AG04450 (cell line): ENCODE data around the gene UBL4B. TPM values are rescaled to one million over a fixed set of nuclear protein-coding genes. Genes with fewer than 3 reads are reported as not detected.

Source experiments
- CTCF ChIA-PET: fragments of 300-600, 350-600 bp; formaldehyde crosslinking; extraction: SDS; loops from one replicate; lab custom pipeline; 2022; ENCODE audit warnings: antibody characterized with exemption, inconsistent platforms; lab: Charles Lee
- POLR2A ChIA-PET: fragments of 350-600 bp; formaldehyde crosslinking; extraction: SDS; loops from one replicate; lab custom pipeline; 2021; ENCODE audit warnings: antibody characterized with exemption, inconsistent platforms; lab: Yijun Ruan, JAX
- DNase-seq: peaks from one replicate; pipeline ENCODE4 v3.0.0-alpha.2; 2011; ENCODE audit warnings: low read depth, low spot score
- H3K27ac ChIP-seq: one replicate; pipeline ENCODE4 v1.5.1; 2012; ENCODE audit warnings: low read depth, low read length, control low read depth
- H3K27me3 ChIP-seq: one replicate; pipeline ENCODE4 v1.6.0; 2012; ENCODE audit warnings: low read length; ENCODE audit not compliant: control insufficient read depth, insufficient read depth
- H3K4me3 ChIP-seq: 2 replicates; pipeline ENCODE4 v1.5.1; 2011; ENCODE audit warnings: mild to moderate bottlenecking, low read depth, low read length, control low read depth
- H3K9me3 ChIP-seq: 2 replicates; pipeline ENCODE4 v1.5.1; 2012; ENCODE audit warnings: low read length; ENCODE audit not compliant: control insufficient read depth, insufficient read depth
- polyA plus RNA-seq: library from polyadenylated mRNA; depleted of rRNA; stranded (reverse); fragments of >200 nt; gene quantifications from 2 replicates; pipeline ENCODE4 v1.2.3, GENCODE V29; 2011
- TF ChIP-seq, protein P1 (sequence below): IDR thresholded peaks from 2 replicates; pipeline ENCODE4 v1.5.1; 2011; ENCODE audit warnings: low read depth, low read length, control low read depth, inconsistent platforms

The UBL4B gene
- polyA plus RNA-seq, 1 experiment, result not detected

DNA sequence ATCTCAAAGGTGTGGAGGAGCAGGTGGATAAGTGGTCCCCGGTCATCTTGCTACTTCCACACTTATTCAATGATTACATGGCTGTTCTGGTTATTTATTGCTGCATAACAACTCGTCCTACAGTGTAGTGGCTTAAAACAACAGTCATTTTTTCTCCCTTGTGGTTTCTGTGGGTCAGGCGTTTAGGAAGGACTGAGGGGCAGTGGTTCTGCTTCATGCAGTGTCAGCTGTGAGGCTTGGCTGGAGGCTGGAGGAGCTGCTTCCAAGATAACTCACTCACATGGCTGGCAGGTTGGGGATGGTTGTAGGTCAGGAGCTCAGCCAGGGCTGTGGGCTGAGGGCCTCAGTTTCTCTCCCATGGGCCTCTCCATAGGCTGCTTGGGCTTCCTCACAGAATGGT is 32.1 kb downstream of the UBL4B start:
- Histone ChIP-seq H3K4me3 (no peak overlapping the region), H3K27ac (no peak overlapping the region), H3K27me3 (peaks cover 50% of the 10 kb centered on the region), H3K9me3 (no peaks in the 10 kb centered on the region)
- TF ChIP-seq, protein P1, sequence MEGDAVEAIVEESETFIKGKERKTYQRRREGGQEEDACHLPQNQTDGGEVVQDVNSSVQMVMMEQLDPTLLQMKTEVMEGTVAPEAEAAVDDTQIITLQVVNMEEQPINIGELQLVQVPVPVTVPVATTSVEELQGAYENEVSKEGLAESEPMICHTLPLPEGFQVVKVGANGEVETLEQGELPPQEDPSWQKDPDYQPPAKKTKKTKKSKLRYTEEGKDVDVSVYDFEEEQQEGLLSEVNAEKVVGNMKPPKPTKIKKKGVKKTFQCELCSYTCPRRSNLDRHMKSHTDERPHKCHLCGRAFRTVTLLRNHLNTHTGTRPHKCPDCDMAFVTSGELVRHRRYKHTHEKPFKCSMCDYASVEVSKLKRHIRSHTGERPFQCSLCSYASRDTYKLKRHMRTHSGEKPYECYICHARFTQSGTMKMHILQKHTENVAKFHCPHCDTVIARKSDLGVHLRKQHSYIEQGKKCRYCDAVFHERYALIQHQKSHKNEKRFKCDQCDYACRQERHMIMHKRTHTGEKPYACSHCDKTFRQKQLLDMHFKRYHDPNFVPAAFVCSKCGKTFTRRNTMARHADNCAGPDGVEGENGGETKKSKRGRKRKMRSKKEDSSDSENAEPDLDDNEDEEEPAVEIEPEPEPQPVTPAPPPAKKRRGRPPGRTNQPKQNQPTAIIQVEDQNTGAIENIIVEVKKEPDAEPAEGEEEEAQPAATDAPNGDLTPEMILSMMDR, result no peak
- no peak for DNase-seq
- POLR2A ChIA-PET, result interaction anchor here (0.5 kb wide), 1 partner anchor 137 kb away, joined by 3 read pairs; no protein-coding TSS in a partner anchor
- CTCF ChIA-PET, result no interaction called here

DNA sequence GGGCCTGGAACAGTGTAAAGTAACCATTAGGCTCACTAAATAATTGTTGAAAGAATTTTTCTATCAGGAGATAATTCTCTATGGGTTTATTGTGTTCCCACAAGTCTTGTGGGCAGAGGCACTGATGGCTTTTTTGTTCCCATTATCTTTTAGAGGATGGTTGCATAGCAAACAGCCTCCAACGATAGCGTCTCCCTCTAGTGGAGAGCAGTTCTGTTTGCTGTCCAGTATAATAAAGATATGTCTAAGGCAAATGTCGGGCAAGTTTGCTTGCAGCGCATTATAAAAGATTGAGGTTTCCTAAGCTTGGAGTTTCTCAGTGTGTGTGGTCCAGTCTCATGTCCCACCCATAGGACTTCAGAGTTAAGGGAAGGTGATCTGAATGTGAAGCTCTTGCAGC is 36.7 kb downstream of the UBL4B start:
- TF ChIP-seq, protein P1, result peak; percentile 32
- H3K9me3 ChIP-seq, result no peaks in the 10 kb centered on the region
- no peak for DNase-seq
- H3K4me3 ChIP-seq, result no peak overlapping the region
- ChIA-PET CTCF (no interaction called here), POLR2A (no interaction called here)
- H3K27me3 ChIP-seq, result peaks cover 29% of the 10 kb centered on the region
- H3K27ac ChIP-seq, result no peak overlapping the region

DNA sequence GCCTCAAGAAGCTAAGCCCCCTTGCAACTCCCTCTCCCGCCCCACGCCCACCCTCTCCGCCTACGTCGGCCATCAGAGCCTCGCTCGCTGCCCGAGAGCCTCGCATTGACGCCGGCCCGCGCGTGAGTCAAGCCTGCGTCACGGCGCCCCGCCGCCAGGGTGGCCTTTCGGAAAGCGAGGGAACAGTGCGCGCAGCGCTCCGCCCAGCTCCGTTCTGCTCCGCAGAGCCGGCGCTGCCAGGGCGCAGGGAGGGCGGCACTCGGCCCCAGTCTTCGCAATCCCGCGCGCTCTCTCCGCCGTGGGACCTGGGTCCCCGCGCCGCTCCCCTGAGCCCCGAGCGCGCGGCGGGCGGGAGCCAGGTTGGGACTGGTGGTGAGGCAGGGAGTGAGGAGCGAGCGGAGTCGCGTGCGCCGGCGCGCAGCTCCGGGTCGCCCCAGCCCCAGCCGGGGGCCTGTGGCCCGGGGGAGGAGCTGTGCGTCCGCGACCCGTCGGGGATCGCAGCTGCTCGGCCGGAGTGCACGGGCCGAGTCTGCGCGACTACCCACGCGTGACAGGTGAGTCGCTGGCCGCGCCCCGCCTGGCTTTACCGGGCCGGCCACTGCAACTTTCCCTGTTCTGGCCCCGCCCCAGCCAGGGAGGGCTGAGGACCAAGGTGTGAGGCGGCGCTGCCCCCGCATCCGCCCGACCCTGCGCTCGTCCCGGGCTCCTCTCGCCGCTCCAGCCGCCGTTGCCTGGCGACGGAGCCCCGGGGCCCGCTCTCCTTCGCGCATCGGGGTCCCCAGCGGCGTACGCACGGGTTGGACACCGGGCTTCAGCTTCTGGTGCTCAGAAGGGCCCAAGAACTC is 38.3 kb downstream of the UBL4B start, which contains the start of gene SLC6A17:
TSS of gene SLC6A17 (plus strand) at position 165 of the 845 bp plus-strand sequence. CDS start 16,436 bp downstream, outside the sequence.
- TF ChIP-seq, protein P1, result 0 out of 2 replicates have a peak, but pooled peaks have one; percentile 5
- POLR2A ChIA-PET, result no interaction called here
- no peaks in the 10 kb centered on the region for H3K9me3 ChIP-seq

DNA sequence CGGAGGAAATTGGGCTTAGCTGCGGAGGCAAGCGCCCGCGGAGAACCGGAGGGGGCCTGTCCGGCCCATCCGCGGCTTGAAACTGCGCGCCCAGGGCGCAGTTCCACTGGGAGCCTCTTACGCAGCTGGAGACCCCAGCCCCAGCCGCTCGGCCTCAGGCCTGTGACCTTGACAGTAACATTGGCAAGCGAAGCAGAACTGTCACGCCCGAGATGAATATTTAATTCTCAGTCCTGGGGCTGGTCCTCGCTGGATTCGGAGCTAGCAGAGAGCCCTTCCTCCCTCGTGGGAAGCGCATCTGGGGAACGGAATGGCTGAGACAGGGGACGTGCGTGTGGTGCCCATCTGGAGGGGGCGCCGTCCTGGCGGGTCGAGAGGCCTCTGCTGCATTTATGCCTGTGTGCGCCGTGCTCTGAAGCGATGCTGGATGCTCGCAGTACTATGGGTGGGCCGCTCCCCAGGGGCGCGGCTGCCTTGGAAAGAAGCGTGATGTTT is 39.0 kb downstream of the UBL4B start:
- Histone ChIP-seq H3K27me3 (peaks cover 16% of the 10 kb centered on the region), H3K9me3 (no peaks in the 10 kb centered on the region), H3K4me3 (no peak overlapping the region), H3K27ac (no peak overlapping the region)
- ChIA-PET POLR2A (no interaction called here), CTCF (interaction anchor here (0.5 to 1.4 kb wide), 3 partner anchors 63 to 162 kb away, joined by 3 to 4 read pairs (median 4); no protein-coding TSS in a partner anchor)
- no peak for DNase-seq
- TF ChIP-seq, protein P1, result no peak

More for the DNA sequence above, 38.3 kb downstream of the UBL4B start, which contains the start of gene SLC6A17:
- CTCF ChIA-PET, result interaction anchor here (0.5 to 1.4 kb wide), 3 partner anchors 62 to 95 kb away, joined by 3 to 11 read pairs (median 4); no protein-coding TSS in a partner anchor
- H3K27me3 ChIP-seq, result peaks cover 19% of the 10 kb centered on the region
- H3K4me3 ChIP-seq, result peak within 1 kb of the TSS; percentile 39; the same call in 1 of the 2 replicates
- H3K27ac ChIP-seq, result no peak within 1 kb of the TSS
- DNase-seq, result no peak
